ENCODE results near the gene GFY.

GFY gene

DNA sequence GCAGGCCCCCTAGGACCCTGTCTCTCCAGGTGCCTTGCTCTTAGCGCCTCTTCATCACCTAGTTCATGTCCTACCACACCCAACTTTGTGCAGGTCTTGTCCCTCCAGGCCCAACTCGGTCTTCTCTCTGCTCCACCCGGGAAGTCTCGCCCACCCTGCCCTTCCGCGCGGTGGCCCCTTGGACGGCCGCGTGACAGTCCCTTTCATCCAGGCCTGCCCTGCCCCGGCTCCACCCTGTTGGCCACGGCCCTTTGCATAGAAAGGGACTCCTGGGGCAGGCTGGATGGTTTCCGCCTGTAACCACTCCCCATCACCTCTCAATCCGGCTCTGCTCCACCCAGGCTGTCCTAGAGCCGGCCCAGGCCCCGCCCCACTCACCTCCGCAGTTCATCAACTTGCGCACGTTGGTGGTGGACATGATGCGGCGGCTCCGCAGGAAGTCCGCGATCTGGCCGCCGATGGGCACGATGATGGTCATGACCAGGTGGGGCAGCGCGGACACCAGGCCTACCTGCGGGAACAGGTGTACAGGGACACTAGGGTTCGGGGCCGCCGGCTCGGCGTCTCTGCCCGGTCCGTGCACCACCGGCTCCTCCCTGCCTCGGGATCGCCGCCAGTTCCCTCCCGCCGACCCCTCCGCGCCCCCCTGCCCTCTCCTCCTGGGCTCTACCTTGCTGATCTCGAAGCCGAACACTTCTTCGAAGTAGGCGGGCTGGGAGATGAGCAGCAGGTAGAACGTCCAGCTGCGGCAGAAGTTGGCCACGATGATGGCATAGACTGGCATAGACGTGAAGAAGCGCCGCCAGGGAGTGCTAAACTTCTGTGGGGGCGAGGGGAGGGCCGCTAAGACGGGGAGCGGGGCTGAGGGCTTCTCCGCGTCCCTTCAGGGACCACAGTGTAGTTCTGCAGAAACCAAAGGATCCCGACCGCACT, 7.2 kb downstream of the GFY start:
- Histone ChIP-seq H3K9me3 (ENCODE audit: control insufficient read depth, insufficient read depth, low read length) (no peaks in the 10 kb centered on the region), H3K4me3 (ENCODE audit: low read depth, low read length) (peak overlapping the region; percentile 56), H3K4me1 (ENCODE audit: control insufficient read depth, insufficient read depth, low read length) (peaks cover 8% of the 10 kb centered on the region), H3K9ac (ENCODE audit: low read depth, low read length) (no peak overlapping the region), H3K27me3 (ENCODE audit: control insufficient read depth, insufficient read depth, low read length) (peaks cover 70% of the 10 kb centered on the region), H3K36me3 (ENCODE audit: control insufficient read depth, insufficient read depth, low read length) (no peaks in the 10 kb centered on the region)

- Histone ChIP-seq H3K36me3 (ENCODE audit: control insufficient read depth, insufficient read depth, low read length) (no peaks in the 10 kb centered on the region), H3K27me3 (ENCODE audit: control insufficient read depth, insufficient read depth, low read length) (peaks cover 78% of the 10 kb centered on the region), H3K9me3 (ENCODE audit: control insufficient read depth, insufficient read depth, low read length) (no peaks in the 10 kb centered on the region), H3K4me3 (ENCODE audit: low read depth, low read length) (peak overlapping the region; percentile 56), H3K9ac (ENCODE audit: low read depth, low read length) (no peak overlapping the region), H3K4me1 (ENCODE audit: control insufficient read depth, insufficient read depth, low read length) (peaks cover 8% of the 10 kb centered on the region)
Measured at GRCh38 chr19:49433240-49433901, 8.2 kb downstream of the GFY start.

DNA sequence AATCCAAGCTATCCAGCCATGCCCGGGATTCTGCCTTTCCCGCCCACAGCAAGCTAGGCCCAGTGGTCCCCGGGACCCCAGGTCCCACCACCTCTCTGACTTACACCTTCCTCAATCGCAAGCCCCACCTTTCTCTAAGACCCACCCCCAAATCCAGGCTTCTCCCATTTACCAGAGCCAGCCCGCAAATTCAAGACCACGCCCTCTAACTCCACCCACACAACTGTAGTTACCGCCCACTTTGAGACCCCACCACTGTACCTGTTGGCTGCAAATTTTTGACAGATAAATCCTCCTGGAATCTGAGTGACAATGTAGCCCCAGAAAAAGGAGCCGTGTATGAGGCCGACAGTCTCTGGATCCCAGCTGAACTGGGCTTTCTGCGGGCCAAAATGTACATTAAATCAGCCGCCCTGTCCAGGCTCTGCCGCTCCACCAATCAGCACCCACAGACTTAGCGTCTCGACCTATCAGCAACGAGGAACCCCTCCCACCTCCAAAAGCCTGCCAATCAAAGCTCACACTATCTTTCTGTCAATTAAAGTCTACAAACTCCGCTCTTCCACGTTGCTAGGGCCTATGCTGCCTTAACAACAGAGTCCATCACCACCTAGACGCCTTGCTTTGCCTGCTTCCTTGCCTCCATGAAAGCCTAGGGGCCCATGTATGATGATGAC, 9.9 kb downstream of the GFY start:
- Histone ChIP-seq H3K9me3 (ENCODE audit: control insufficient read depth, insufficient read depth, low read length) (no peaks in the 10 kb centered on the region), H3K4me1 (ENCODE audit: control insufficient read depth, insufficient read depth, low read length) (peaks cover 2% of the 10 kb centered on the region), H3K9ac (ENCODE audit: low read depth, low read length) (no peak overlapping the region), H3K4me3 (ENCODE audit: low read depth, low read length) (no peak overlapping the region), H3K36me3 (ENCODE audit: control insufficient read depth, insufficient read depth, low read length) (no peaks in the 10 kb centered on the region), H3K27me3 (ENCODE audit: control insufficient read depth, insufficient read depth, low read length) (peaks cover 86% of the 10 kb centered on the region)

DNA sequence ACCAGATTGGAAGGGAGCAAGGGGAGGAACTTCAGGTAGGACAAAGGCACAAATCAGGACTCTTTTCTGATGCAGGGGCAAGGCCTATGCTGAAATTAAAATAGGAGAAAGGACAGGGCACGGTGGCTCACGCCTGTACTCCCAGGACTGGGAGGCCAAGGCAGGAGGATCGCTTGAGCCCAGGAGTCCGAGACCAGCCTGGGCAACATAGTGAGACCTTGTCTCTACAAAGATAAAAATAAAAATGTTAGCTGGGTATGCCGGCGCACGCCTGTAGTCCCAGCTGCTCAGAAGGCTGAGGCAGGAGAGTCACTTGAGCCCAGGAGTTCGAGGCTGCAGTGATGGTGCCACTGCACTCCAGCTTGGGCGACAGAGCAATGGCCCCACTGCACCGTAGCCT, 10.5 kb downstream of the GFY start:
- no peaks in the 10 kb centered on the region for H3K36me3 ChIP-seq (ENCODE audit: control insufficient read depth, insufficient read depth, low read length)
- no peaks in the 10 kb centered on the region for H3K9me3 ChIP-seq (ENCODE audit: control insufficient read depth, insufficient read depth, low read length)
- no peak overlapping the region for H3K9ac ChIP-seq (ENCODE audit: low read depth, low read length)
- H3K27me3 ChIP-seq (ENCODE audit: control insufficient read depth, insufficient read depth, low read length): peaks cover 87% of the 10 kb centered on the region
- peaks cover 2% of the 10 kb centered on the region for H3K4me1 ChIP-seq (ENCODE audit: control insufficient read depth, insufficient read depth, low read length)
- peak overlapping the region; percentile 30 for H3K4me3 ChIP-seq (ENCODE audit: low read depth, low read length)

DNA sequence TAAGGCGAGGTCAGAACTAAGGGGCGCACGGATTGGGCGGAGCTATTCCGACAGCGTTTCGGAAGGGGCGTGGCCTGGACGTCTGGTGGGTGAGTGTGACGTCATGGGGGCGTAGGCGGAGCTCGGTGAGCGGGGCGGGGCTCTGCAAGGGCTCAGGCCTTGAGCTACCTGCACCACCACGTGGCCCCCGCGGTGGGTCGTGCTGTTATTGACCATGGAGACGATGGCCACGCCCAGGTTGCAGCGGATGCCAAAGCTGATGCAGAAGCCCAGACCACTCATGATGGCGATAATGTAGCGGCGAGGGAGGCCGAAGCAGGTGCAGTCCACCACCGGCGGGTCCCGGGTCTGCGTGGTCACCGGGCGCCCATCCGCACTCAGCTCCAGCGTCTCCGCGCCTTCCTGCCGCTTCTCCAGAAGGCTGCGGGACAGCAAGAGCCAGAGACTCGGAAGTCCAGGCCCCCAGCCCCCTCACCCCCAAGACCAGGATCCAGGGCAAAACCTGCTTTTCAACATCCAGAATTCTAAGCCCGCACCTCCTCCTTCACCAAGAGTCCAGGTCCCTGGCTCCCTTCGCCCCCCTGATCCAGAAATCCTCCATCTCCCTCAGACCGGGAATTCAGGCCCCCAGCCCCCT, 11.3 kb downstream of the GFY start:
- H3K9me3 ChIP-seq (ENCODE audit: control insufficient read depth, insufficient read depth, low read length): no peaks in the 10 kb centered on the region
- H3K9ac ChIP-seq (ENCODE audit: low read depth, low read length): no peak overlapping the region
- H3K4me3 ChIP-seq (ENCODE audit: low read depth, low read length): peak overlapping the region; percentile 56
- peaks cover 88% of the 10 kb centered on the region for H3K27me3 ChIP-seq (ENCODE audit: control insufficient read depth, insufficient read depth, low read length)
- H3K4me1 ChIP-seq (ENCODE audit: control insufficient read depth, insufficient read depth, low read length): peaks cover 2% of the 10 kb centered on the region
- H3K36me3 ChIP-seq (ENCODE audit: control insufficient read depth, insufficient read depth, low read length): no peaks in the 10 kb centered on the region

DNA sequence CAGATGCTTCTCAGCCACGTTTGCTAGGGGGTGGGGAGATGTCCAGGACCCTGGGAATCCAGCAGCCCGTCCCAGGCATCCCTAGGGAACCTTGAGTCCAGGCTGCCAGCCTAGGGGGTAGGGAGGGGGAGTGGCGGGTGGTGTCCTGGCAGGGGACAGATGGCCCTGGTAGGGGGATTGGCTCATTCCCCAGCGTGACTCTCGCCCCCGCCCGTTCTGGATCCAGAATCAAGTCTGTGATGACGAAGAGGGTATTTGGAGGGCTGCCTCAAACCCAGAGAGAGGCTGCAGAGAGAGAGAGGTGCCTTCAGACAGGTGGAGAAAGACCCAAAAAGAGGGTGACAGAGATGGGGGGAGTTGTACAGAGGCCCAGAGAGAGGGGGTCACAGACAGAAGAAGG, 12.0 kb downstream of the GFY start:
- Histone ChIP-seq H3K27me3 (ENCODE audit: control insufficient read depth, insufficient read depth, low read length) (peaks cover 85% of the 10 kb centered on the region), H3K9me3 (ENCODE audit: control insufficient read depth, insufficient read depth, low read length) (no peaks in the 10 kb centered on the region), H3K36me3 (ENCODE audit: control insufficient read depth, insufficient read depth, low read length) (no peaks in the 10 kb centered on the region), H3K9ac (ENCODE audit: low read depth, low read length) (no peak overlapping the region), H3K4me1 (ENCODE audit: control insufficient read depth, insufficient read depth, low read length) (peaks cover 2% of the 10 kb centered on the region), H3K4me3 (ENCODE audit: low read depth, low read length) (peak overlapping the region; percentile 56)

GRCh38 chr19:49438261-49438660, 13.1 kb downstream of the GFY start:
- peaks cover 75% of the 10 kb centered on the region for H3K27me3 ChIP-seq (ENCODE audit: control insufficient read depth, insufficient read depth, low read length)
- no peak overlapping the region for H3K9ac ChIP-seq (ENCODE audit: low read depth, low read length)
- no peaks in the 10 kb centered on the region for H3K9me3 ChIP-seq (ENCODE audit: control insufficient read depth, insufficient read depth, low read length)
- no peak overlapping the region for H3K4me3 ChIP-seq (ENCODE audit: low read depth, low read length)
- no peaks in the 10 kb centered on the region for H3K36me3 ChIP-seq (ENCODE audit: control insufficient read depth, insufficient read depth, low read length)
- peaks cover 2% of the 10 kb centered on the region for H3K4me1 ChIP-seq (ENCODE audit: control insufficient read depth, insufficient read depth, low read length)

DNA sequence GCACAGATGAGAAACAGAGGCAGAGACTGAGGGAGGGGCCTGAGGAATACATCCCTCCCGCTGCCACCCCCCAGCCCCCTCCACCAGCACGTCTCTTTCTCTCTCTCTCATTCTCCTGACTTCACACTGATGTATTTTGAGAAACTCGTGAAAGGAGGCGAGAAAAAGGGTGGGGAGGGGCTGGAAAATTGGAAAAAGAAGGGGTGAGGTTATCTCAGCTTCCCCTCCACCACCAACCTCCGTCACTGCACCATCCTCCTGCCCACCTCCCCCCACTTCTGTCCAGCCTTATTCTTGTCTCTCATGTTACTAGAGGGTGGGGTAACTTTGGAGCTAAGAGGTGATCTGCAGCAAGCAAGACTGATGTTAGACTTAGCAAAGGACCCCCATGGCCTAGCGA, 14.6 kb downstream of the GFY start:
- Histone ChIP-seq H3K4me3 (ENCODE audit: low read depth, low read length) (peak overlapping the region; percentile 61), H3K9me3 (ENCODE audit: control insufficient read depth, insufficient read depth, low read length) (no peaks in the 10 kb centered on the region), H3K36me3 (ENCODE audit: control insufficient read depth, insufficient read depth, low read length) (no peaks in the 10 kb centered on the region), H3K4me1 (ENCODE audit: control insufficient read depth, insufficient read depth, low read length) (peaks cover 2% of the 10 kb centered on the region), H3K9ac (ENCODE audit: low read depth, low read length) (no peak overlapping the region), H3K27me3 (ENCODE audit: control insufficient read depth, insufficient read depth, low read length) (peaks cover 64% of the 10 kb centered on the region)

DNA sequence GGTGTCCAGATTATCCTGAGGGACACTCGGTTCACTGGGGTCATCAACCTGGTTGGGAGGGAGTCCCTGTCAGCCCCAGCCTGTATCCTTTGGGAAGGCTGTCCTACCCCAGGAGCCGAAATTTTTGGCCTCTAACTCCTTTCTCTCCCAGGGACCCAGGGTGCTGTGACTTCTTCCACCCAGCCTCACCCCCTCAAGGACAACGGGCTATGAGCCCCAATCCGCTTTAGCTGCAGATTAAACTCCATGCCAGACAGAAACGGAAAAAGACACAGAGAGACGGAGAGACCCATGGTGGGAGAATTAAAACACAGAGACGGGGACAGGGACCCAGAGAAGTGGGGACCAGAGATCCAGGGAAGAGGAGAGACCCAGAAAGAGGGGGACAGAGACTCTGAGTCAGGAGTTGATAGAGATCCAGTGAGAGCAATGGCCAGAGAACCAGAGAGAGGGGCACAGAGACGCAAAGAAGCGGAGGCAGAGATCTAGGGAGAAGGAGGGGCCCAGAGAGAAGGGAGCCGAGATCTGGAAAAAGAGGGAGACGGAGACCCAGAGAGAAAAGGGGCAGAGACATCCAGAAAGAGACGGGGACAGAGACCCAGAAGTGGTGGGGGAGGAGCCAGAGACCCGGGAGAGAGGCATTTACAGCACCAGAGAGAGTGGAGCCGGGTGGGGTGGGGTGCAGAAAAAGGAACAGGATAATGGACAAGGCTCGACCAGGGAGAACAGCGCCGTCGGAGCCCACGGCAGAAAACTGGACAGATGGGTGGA, 15.4 kb downstream of the GFY start:
- H3K4me1 ChIP-seq (ENCODE audit: control insufficient read depth, insufficient read depth, low read length): peaks cover 2% of the 10 kb centered on the region
- H3K27me3 ChIP-seq (ENCODE audit: control insufficient read depth, insufficient read depth, low read length): peaks cover 57% of the 10 kb centered on the region
- H3K9ac ChIP-seq (ENCODE audit: low read depth, low read length): no peak overlapping the region
- H3K4me3 ChIP-seq (ENCODE audit: low read depth, low read length): peak overlapping the region; percentile 61
- no peaks in the 10 kb centered on the region for H3K36me3 ChIP-seq (ENCODE audit: control insufficient read depth, insufficient read depth, low read length)
- no peaks in the 10 kb centered on the region for H3K9me3 ChIP-seq (ENCODE audit: control insufficient read depth, insufficient read depth, low read length)

GRCh38 chr19:49441210-49441959, 16.2 kb downstream of the GFY start, which contains the start of gene SLC17A7:
Gene SLC17A7 (minus strand): TSS chr19:49441527. CDS start chr19:49441379, 148 bp downstream.
- H3K4me3 ChIP-seq (ENCODE audit: low read depth, low read length): peak within 1 kb of the TSS; percentile 61
- no peaks in the 10 kb centered on the region for H3K9me3 ChIP-seq (ENCODE audit: control insufficient read depth, insufficient read depth, low read length)
- H3K36me3 ChIP-seq (ENCODE audit: control insufficient read depth, insufficient read depth, low read length): peaks cover 3% of the 10 kb centered on the region
- no peaks in the 10 kb centered on the region for H3K4me1 ChIP-seq (ENCODE audit: control insufficient read depth, insufficient read depth, low read length)
- no peak within 1 kb of the TSS for H3K9ac ChIP-seq (ENCODE audit: low read depth, low read length)
- peaks cover 50% of the 10 kb centered on the region for H3K27me3 ChIP-seq (ENCODE audit: control insufficient read depth, insufficient read depth, low read length)
